GM12878 (cell line): Measurements from ENCODE around the gene FAM193B.

ENCODE experiments used
- CHD1 ChIP-seq: IDR thresholded peaks from 2 replicates; pipeline ENCODE4 v1.6.1; 2012; ENCODE audit warnings: low read depth, low read length, improper control_type of control experiment
- CTCF ChIP-seq, 3 experiments: IDR thresholded peaks in 2 of 3; conservative IDR thresholded peaks in 1 of 3; 2 replicates each; pipeline ENCODE4 v1.5.1; 2011; ENCODE audit warnings: low read depth in 3 of 3, low read length in 3 of 3, mild to moderate bottlenecking in 3 of 3, control low read depth in 2 of 3, moderate library complexity in 2 of 3, inconsistent platforms in 1 of 3, mixed read lengths in 1 of 3; ENCODE audit not compliant: control insufficient read depth in 2 of 3, insufficient read depth in 1 of 3; ENCODE audit errors: extremely low read depth in 1 of 3
- JUND ChIP-seq: IDR thresholded peaks from 2 replicates; pipeline ENCODE4 v1.6.1; 2012; ENCODE audit warnings: low read depth, mild to moderate bottlenecking, low read length, improper control_type of control experiment, moderate library complexity
- MYC ChIP-seq: IDR thresholded peaks from 2 replicates; pipeline ENCODE4 v1.6.1; 2011; ENCODE audit warnings: mild to moderate bottlenecking, low read length, moderate library complexity, inconsistent platforms; ENCODE audit not compliant: insufficient read depth, insufficient replicate concordance, insufficient read length, severe bottlenecking
- NBN ChIP-seq: fragments of 450-650 bp; IDR thresholded peaks from 2 replicates; pipeline ENCODE4 v1.6.1; 2016
- POLR2A ChIP-seq: IDR thresholded peaks from 2 replicates; pipeline ENCODE4 v1.6.1; 2011; ENCODE audit warnings: low read depth, mild to moderate bottlenecking, low read length
- POLR2AphosphoS5 ChIP-seq: IDR thresholded peaks from 2 replicates; pipeline ENCODE4 v1.6.1; 2011; ENCODE audit warnings: mild to moderate bottlenecking, low read length, inconsistent platforms
- SMC3 ChIP-seq: IDR thresholded peaks from 2 replicates; pipeline ENCODE4 v1.6.1; 2011; ENCODE audit warnings: low read length, improper control_type of control experiment, borderline replicate concordance

DNA sequence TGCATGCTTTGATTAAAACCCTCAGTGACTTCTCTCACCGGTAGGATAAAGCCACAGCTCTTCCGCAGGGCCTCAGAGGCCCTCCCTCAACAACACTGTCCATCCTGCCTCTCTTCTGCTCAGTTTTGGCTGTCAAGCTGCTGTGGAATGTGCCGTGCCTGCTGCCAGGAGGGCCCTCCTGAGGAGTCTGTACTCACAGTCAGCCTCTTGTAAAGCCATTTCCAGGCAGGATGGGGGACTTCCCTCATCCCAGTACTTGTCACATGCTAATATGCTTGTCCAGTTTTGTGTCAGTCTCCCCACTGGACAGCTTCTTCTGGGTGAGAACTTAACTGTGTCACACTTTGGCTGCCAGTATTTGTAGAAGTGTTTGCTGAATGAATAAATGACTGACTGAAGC is 23.7 kb downstream of the FAM193B start:
- TF ChIP-seq CTCF (IDR thresholded peaks at IDR 0.05 in 2 of 3, conservative IDR thresholded peaks at IDR 0.05 in 1 of 3; ENCODE audit: control insufficient read depth in 2 of 3, extremely low read depth in 1 of 3, insufficient read depth in 1 of 3, low read depth in 3 of 3, low read length in 3 of 3) (no peak), JUND (no peak), CHD1 (no peak), POLR2A (no peak), MYC (no peak), NBN (no peak), SMC3 (no peak), POLR2AphosphoS5 (no peak)
